K562 (cell line): ENCODE data around the gene ENTPD6. TPM values are rescaled to one million over a fixed set of nuclear protein-coding genes. Genes with fewer than 3 reads are reported as not detected.

Experiments used
- FOXO4 ChIP-seq: fragments of 450-650 bp; formaldehyde crosslinking; IDR thresholded peaks from 2 replicates; pipeline ENCODE4 v1.4.0; 2020; ENCODE audit warnings: mild to moderate bottlenecking, moderate library complexity
- ILF3 ChIP-seq: fragments of 450-650 bp; IDR thresholded peaks from 2 replicates; pipeline ENCODE4 v1.6.1; 2018; ENCODE audit warnings: antibody characterized with exemption, mild to moderate bottlenecking, moderate library complexity, borderline replicate concordance
- THRA ChIP-seq: fragments of 450-650 bp; IDR thresholded peaks from 2 replicates; pipeline ENCODE4 v1.6.1; 2017; ENCODE audit warnings: mild to moderate bottlenecking, moderate library complexity
- ZNF395 ChIP-seq: fragments of 200-800 bp; sonication (Bioruptor generic); IDR thresholded peaks from 2 replicates; pipeline ENCODE4 v1.6.1; 2017; ENCODE audit warnings: missing genetic modification characterization, missing compliant biosample characterization
- ZNF584 ChIP-seq: fragments of 200-800 bp; sonication (Bioruptor generic); IDR thresholded peaks from 2 replicates; pipeline ENCODE4 v1.6.1; 2016; ENCODE audit warnings: low read depth, mild to moderate bottlenecking, missing genetic modification characterization, missing compliant biosample characterization
- polyA plus RNA-seq, 8 experiments: library from polyadenylated mRNA; depleted of rRNA in 4 of 8; stranded (reverse) in 5 of 8; unstranded in 3 of 8; fragments of >200 nt; fragmentation: Nextera tagmentation in 2 of 8; fragmentation: Illumina TruSeq in 1 of 8; extraction: Ambion mirVana in 2 of 8; extraction: Trizol in 1 of 8; gene quantifications; 2 replicates each; pipeline versions ENCODE4 v1.2.1 to v1.2.3, GENCODE V29; 2011 to 2014; ENCODE audit warnings: inconsistent platforms in 1 of 8, missing spikeins in 1 of 8
- total RNA-seq, 7 experiments: library from RNA; depleted of rRNA in 6 of 7; stranded (reverse); fragments of >200 nt in 6 of 7; fragmentation: Illumina TruSeq in 2 of 7; extraction: Trizol in 2 of 7; gene quantifications; 2 replicates each; pipeline versions ENCODE4 v1.2.1 to v1.2.3, GENCODE V29; 2011 to 2021; ENCODE audit warnings: low replicate concordance in 1 of 7

The ENTPD6 gene
- total and polyA plus RNA-seq, 9 of the 15 experiments (the other 6 are each of a cell fraction or from before 2014, with no cell fraction given), result 0.82 to 36.8 (median 22.4) TPM

GRCh38 chr20:25238319-25239037 lies 43.0 kb downstream of the ENTPD6 start (continued):
- TF ChIP-seq ILF3 (no peak), ZNF584 (CRISPR knock-in tag) (peak; percentile 77; the same call in 1 of the 2 replicates), ZNF395 (CRISPR knock-in tag) (peak; percentile 53; the same call in 1 of the 2 replicates), THRA (no peak), FOXO4 (CRISPR knock-in tag) (no peak)
